Stimulated activated CD8-positive, alpha-beta memory T cell treated with anti-CD3 and anti-CD28 coated beads, Interleukin-7, amount 100 ng/mL, for 24 hours (primary cell): Measurements from ENCODE around the gene COQ7.

Experiments used
- DNase-seq: peaks from one replicate; pipeline ENCODE4 v3.0.0-alpha.2; 2020; ENCODE audit warnings: low read depth

The COQ7 gene

DNA sequence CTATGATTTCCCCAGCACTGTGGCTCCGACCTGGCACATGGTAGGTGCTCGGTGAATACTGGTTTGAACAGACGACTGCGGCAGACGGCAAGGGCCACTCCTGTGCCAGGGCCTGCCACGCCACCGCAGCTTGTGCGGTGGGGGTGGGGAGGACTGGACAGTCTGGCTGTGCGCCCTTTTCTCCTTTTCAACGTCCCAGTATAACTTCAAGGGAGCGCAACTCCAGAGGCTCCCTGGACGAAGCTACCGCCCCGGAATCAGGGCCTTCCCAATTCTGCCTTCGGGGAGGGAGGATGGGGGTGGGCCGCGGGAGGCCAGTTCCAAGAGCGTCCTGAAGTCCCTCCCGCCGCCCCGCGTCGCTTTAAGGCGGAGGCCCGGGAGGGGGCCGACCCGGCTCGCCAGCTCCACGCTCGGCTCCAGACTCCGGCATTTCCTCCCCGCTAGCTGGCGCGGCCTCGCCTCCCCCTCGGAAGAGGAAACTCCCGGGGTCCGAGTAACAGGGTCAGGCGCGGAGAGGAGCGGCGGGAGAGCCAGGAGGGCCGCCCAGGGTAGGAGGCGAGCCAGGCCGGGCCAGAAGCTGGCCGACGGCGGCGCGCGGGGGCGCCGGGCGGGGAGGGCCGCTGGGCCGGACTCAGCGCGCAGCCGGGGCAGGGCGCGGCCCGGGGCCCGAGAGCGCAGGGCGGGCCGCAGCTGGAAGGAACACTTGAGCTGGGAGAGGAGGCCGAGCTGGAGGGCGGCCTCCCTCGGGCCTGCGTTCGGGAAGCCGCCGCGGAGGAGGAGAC, 46.4 kb downstream of the COQ7 start, which contains the start of gene ITPRIPL2:
Gene ITPRIPL2 (plus strand): TSS at position 388 of the 782 bp plus-strand sequence. CDS start 498 bp downstream, outside the sequence.
- DNase-seq = no peak

DNA sequence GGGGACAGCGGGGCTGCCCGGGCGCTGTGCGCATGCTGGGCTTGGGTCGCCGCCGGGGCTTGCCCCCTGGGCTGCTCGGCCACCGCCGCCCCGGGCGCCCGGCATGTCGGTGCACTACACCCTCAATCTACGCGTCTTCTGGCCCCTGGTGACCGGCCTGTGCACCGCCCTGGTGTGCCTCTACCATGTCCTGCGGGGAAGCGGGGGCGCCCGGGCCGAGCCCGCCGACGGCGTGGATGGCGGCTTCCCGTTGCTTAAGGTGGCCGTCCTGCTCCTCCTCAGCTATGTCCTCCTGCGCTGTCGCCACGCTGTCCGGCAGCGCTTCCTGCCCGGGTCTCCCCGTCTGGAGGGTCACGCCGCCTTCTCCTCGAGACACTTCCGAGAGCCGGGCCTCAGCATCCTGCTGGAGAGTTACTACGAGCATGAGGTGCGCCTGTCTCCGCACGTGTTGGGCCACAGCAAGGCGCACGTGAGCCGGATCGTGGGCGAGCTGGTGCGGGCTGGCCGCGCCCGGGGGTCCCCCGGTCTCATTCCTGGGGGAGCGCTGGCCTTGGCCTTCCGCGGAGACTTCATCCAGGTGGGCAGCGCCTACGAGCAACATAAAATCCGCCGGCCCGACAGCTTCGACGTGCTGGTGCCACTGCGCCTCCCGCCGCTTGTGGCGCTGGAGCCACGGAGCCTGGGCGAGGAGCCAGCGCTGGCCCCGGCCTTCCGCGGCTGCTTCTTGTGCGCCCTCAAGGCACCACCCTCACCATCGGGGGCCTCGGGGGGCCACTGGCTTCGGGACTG, 47.1 kb downstream of the COQ7 start:
- DNase-seq = no peak

DNA sequence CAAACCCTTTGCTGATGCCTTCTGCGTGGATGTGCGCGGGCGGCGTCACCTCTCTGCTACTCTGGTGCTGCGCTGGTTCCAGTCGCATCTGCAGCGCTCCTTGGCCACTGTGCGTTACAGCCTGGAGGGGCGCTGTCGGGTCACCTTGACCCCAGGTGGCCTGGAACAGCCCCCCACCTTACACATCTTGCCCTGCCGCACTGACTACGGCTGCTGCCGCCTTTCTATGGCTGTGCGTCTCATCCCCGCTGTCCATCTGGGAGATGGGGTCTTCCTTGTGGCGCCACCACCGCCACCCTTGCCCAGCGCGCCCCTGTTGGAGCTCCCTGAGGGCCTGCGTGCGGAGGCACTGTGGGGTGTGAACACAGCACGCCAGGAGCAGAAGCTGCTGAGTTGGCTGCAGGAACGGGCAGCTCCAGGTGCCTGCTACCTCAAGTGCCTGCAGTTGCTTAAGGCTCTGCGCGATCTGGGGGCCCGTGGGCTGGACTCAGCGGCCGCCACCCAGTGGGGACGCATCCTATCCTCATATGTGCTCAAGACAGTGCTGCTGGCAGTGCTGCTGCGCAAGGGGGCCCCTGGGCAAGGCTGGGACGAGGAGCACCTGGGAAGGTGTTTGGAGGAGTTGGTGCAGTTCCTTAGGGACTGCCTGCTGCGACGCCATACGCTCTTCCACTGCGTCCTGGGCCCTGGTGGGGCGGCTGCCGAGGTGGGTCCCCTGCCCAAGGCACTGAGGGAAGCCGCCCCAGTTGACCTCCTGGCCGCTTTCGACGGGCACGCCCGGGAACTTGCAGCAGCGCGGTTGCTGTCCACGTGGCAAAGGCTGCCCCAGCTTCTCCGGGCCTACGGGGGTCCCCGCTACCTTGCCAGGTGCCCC, 48.0 kb downstream of the COQ7 start:
- DNase-seq = no peak

DNA sequence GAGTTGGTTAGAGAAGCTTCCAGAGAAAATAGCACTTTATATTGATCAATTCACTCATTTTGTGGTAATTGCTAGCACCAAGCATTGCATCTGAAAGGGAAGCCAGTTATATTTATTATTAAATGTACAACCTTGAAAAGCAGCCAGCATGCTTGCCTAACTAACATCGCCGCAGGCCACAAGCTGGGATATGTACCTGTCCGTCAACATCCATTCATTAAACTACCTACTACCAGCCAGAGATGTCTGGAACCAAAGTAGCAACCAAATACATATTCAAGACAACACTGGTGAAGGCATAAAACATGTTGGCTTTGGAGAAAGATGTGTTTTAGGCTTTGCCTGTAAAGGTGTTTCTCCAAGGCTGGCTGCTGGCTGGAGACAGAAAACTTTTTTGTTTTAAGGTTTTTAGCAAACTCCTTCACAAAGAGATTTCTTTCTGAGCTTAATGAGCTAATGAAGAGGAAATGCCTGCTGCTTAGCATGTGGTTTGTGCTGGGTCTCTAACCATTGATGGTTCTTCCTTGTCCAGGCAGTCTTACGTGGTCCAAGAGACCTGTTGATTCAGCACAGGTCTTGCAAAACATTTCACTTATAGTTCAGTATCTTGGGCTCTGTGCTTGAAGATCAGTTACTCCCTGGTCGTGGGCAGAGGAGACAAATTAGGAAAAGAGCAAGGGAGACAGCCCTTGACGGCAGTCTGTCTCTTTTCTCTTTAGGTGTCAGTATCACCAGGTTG, 49.5 kb downstream of the COQ7 start:
- DNase-seq = no peak

DNA sequence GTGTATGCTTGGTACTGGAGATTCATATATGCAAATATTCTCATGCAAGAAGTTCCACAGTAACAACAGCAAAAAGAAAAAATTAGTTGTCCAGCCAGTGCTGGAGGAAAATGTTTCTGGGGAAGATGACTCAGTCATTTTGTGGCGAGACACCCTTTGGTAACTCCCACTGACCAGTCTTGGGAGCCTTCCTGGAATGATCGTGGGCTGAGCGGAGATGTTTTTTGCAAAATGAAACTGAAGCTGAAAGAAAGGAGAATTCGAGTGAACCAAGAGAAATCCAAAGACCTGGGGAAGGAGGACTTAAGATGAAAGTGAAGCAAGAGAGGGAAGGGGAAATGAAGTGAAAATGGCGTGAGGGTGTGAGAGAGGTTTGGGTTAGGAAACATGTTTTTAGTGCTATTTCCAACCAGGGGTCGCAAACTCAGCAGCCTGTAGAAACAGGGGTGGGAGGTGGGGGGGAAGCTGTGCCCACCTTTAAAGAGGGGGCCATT, 51.6 kb downstream of the COQ7 start:
- DNase-seq = no peak

DNA sequence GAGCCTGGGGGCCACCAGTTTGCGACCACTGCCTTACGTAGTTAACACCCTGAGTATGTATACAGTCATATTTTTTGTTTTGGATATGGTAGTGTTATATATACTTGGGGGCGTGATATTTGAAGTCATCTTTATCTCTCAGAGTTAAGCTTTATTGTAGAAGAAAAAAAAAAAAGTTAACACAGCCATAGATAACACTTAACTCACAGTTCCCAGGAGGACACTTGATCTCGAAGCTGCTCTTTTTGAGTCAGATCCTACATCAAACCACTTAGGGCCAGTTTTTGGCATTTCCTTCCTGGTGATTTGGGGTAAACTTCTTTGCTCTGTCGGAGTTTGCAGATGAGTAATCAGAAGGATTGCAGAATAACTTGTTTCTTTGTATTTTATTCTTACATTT, 52.1 kb downstream of the COQ7 start:
- DNase-seq = no peak

DNA sequence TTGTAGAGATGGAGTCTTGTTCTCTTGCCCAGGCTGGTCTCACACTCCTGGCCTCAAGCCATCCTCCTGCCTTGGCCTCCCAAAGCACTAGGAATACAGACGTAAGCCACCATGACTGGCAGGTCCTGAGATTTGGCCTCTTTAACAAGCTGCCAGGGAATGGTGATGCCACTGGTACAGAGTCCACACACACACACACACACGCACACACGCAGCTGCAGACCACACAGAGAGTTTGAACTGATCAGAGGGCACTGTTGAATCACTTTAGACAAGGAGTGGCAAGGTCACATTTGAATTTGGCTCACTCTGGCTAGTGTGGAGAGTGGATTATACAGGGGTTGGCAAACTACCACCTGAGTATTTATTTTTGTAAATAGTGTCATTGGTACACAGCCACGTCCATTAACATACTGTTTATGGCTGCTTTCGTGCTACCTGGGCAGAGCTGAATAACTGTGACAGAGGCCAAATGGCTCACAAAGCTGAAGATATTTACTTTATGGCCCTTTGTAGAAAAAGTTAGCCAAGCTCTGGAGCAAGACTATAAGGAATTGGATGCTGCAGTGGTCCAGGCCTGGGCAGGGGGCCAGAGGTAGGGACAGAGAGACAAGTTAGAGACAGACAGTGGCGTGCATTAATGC, 56.2 kb downstream of the COQ7 start:
- DNase-seq = no peak

DNA sequence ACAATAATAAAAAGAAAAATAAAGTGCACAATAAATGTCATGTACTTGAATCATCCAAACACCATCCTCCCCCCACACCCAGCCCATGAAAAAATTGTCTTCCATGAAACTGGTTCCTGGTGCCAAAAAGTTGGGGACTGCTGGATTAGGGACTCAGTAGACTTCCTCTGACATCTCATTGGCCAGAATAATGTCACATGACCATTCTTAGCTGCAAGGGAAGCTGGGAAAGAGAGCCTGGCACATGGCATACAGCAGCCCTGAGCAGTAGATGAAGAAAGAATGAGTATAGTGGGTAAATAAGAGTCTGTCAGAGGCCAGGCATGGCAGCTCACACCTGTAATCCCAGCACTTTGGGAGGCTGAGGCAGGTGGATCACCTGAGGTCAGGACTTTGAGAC, 58.9 kb downstream of the COQ7 start:
- DNase-seq = no peak

DNA sequence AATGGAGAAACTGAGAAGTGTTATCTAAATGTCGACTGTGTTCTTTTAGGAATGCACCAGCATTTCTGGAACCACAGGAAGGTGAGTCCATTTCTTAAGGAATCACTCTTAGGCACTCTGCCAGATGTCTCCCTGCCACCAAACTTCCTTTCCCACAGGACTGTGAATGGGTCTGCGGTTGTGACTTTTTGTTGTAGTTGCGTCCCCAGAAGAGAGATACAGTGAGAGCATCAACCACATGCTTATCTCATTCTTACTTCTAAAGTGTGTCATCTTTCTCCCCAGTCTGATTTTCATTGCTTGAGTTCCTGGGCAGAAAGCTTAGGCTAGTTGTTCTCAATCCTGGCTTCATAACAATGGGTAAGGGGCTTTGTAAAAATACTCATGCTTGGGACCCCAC, 59.8 kb downstream of the COQ7 start:
- DNase-seq = no peak

DNA sequence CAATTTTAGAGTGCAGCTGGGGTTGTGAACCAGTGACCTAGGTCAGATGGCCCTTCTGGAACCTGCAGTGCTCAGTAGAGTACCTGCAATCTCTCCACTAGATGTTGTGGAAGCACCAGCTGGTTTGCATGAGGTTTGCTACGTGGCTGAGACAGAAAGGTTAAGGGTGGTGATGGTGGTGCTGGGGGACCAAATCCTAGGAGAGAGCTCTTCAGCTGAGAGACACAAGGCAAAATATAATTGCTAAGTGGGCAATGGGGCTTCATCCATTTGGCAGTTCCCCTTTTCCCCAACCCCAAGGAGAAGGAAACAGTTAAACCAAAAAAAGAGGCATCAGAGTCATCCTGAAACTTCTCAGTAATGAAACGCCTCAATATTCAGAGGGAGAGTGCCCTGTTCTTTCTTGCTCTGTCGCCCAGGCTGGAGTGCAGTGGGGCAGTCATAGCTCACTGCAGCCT, 60.3 kb downstream of the COQ7 start:
- DNase-seq = no peak

DNA sequence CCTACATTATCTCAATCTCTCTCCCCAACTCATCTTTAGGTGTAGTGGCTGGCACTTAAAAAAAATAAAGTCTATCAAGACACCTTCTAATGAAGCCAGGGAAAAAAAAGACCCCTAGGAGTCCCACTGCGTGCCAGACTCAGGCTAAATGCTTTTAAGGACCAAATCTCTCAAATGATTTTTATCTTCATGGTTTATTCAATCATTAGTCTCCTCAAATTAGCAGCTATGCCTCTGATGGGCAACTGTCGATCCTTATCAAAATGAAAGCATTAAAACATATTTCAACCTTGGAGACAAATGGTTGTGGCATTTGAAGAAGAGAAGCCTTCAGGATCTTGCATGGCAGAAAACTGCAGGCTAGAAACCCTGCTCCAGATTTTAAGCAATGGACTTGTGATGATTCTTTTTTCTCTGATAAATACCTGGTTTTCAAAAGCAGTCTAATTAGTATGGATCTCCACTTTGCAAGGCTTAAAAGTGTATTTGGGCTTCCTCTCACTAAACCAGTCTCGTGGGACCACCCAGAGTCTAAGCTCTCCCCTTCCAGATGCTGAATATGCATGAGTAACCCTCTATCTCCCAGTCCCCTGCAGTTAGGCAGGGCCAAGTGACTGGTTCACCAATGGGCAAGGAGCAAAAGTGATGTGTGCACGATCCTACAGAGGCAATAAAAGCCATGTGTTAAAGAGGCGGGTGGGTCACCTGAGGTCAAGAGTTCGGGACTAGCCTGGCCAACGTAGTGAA, 61.2 kb downstream of the COQ7 start:
- DNase-seq = no peak
